Brain microvascular endothelial cell (primary cell): ENCODE data around the gene SMU1.

Experiments used
- DNase-seq: peaks from one replicate; pipeline ENCODE4 v3.0.0-alpha.2; 2020
- H3K27ac ChIP-seq: fragments of 250-450 bp; sonication (Bioruptor Pico); 2 replicates; pipeline ENCODE4 v1.5.1; 2020; ENCODE audit warnings: mild to moderate bottlenecking, moderate library complexity
- H3K27me3 ChIP-seq: fragments of 250-450 bp; sonication (Bioruptor Pico); replicated peaks from 2 replicates; pipeline ENCODE4 v1.5.1; 2020; ENCODE audit warnings: mild to moderate bottlenecking
- H3K36me3 ChIP-seq: fragments of 250-450 bp; sonication (Bioruptor Pico); replicated peaks from 2 replicates; pipeline ENCODE4 v1.5.1; 2020; ENCODE audit warnings: mild to moderate bottlenecking
- H3K4me3 ChIP-seq: 2 replicates; pipeline ENCODE4 v1.5.1; 2011; ENCODE audit warnings: low read depth, mild to moderate bottlenecking, control low read depth, low read length, moderate library complexity
- CTCF ChIP-seq: IDR thresholded peaks from 2 replicates; pipeline ENCODE4 v1.5.1; 2011; ENCODE audit warnings: low read depth, mild to moderate bottlenecking, moderate library complexity, low read length, control low read depth, inconsistent platforms; ENCODE audit errors: missing control alignments
- in situ Hi-C: cut with HindIII; loops from 2 replicates; pipeline ENCODE4 v1.10.0; 2017; ENCODE audit warnings: low sequenced_read_pairs, low pct_ligation_motif_present

Gene SMU1

GRCh38 chr9:33103501-33104281 lies 27.2 kb upstream of the SMU1 start:
- TF ChIP-seq CTCF: no peak
- H3K4me3 ChIP-seq: no peak overlapping the region
- no peak for DNase-seq
- H3K27me3 ChIP-seq: no peaks in the 10 kb centered on the region
- no peaks in the 10 kb centered on the region for H3K36me3 ChIP-seq
- in situ Hi-C loops: no loop called here
- no peak overlapping the region for H3K27ac ChIP-seq

GRCh38 chr9:33102551-33103210 lies 26.2 kb upstream of the SMU1 start:
- Histone ChIP-seq H3K36me3 (no peaks in the 10 kb centered on the region), H3K4me3 (no peak overlapping the region), H3K27ac (no peak overlapping the region), H3K27me3 (no peaks in the 10 kb centered on the region)
- DNase-seq: no peak
- in situ Hi-C loops: no loop called here
- no peak for TF ChIP-seq CTCF

- TF ChIP-seq CTCF: no peak
- H3K36me3 ChIP-seq: no peaks in the 10 kb centered on the region
- no peak overlapping the region for H3K27ac ChIP-seq
- H3K4me3 ChIP-seq: no peak overlapping the region
- peak; percentile 36 for DNase-seq
- H3K27me3 ChIP-seq: no peaks in the 10 kb centered on the region
- in situ Hi-C loops: no loop called here
Observed at GRCh38 chr9:33101104-33101951, 24.9 kb upstream of the SMU1 start.

- in situ Hi-C loops: no loop called here
- TF ChIP-seq CTCF: no peak
- Histone ChIP-seq H3K4me3 (no peak overlapping the region), H3K27me3 (no peaks in the 10 kb centered on the region), H3K27ac (no peak overlapping the region), H3K36me3 (no peaks in the 10 kb centered on the region)
- no peak for DNase-seq
Observed at GRCh38 chr9:33099754-33100153, 23.3 kb upstream of the SMU1 start.

GRCh38 chr9:33097192-33097591 lies 20.7 kb upstream of the SMU1 start:
- H3K4me3 ChIP-seq: no peak overlapping the region
- in situ Hi-C loops: no loop called here
- no peak for TF ChIP-seq CTCF

More at GRCh38 chr9:33097192-33097591, 20.7 kb upstream of the SMU1 start:
- no peaks in the 10 kb centered on the region for H3K27me3 ChIP-seq
- H3K27ac ChIP-seq: no peak overlapping the region
- no peaks in the 10 kb centered on the region for H3K36me3 ChIP-seq
- no peak for DNase-seq
